ENCODE data around the gene SHISA5. TPM values are rescaled to one million over a fixed set of nuclear protein-coding genes. Genes with fewer than 3 reads are reported as not detected.

SHISA5 gene
- total RNA-seq, 1 donor from 2014 or later, result 95.7 TPM

GRCh38 chr3:48514431-48515227 lies 10.7 kb upstream of the SHISA5 start:
- H3K27ac Mint-ChIP-seq, result no peak overlapping the region
- no peak overlapping the region for H3K4me3 Mint-ChIP-seq
- ChIA-PET POLR2A (no interaction called here), CTCF (no interaction called here)
- H3K4me1 Mint-ChIP-seq, result peaks cover 5% of the 10 kb centered on the region
- no peak for TF ChIP-seq CTCF (IDR thresholded peaks at IDR 0.05)
- no peaks in the 10 kb centered on the region for H3K27me3 Mint-ChIP-seq
- DNase-seq, result no peak
- H3K9me3 Mint-ChIP-seq, result no peaks in the 10 kb centered on the region
- no peak for ATAC-seq (ENCODE audit: low read depth)
- no peaks in the 10 kb centered on the region for H3K36me3 Mint-ChIP-seq (ENCODE audit: low read depth)
- intact Hi-C loops (cut with micrococcal nuclease), result no loop called here

- intact Hi-C loops (cut with micrococcal nuclease), result no loop called here
- DNase-seq (no peak), ATAC-seq (ENCODE audit: low read depth) (no peak)
- CTCF ChIA-PET, result interaction anchor here (2.0 to 2.7 kb wide), 2 partner anchors 75 to 111 kb away, joined by 4 to 11 read pairs; no protein-coding TSS in a partner anchor
- POLR2A ChIA-PET, result interaction anchor here (0.7 kb wide), 2 partner anchors 54 to 94 kb away, joined by 5 to 6 read pairs; no protein-coding TSS in a partner anchor
- Mint-ChIP-seq H3K27me3 (no peaks in the 10 kb centered on the region), H3K4me3 (no peak overlapping the region), H3K9me3 (no peaks in the 10 kb centered on the region), H3K27ac (no peak overlapping the region), H3K4me1 (peaks cover 13% of the 10 kb centered on the region), H3K36me3 (ENCODE audit: low read depth) (no peaks in the 10 kb centered on the region)
- no peak for TF ChIP-seq CTCF (IDR thresholded peaks at IDR 0.05)
Measured at GRCh38 chr3:48511551-48511950, 7.6 kb upstream of the SHISA5 start.

GRCh38 chr3:48507256-48508061 lies 3.5 kb upstream of the SHISA5 start:
- ATAC-seq (ENCODE audit: low read depth) (peak; percentile 88), DNase-seq (peak; percentile 56)
- POLR2A ChIA-PET, result interaction anchor here (0.6 to 3.4 kb wide), 5 partner anchors 29 to 264 kb away, joined by 3 to 29 read pairs (median 4); a partner anchor contains a TSS
- TF ChIP-seq CTCF (IDR thresholded peaks at IDR 0.05), result peak; percentile 28
- H3K27me3 Mint-ChIP-seq, result no peaks in the 10 kb centered on the region
- H3K4me3 Mint-ChIP-seq, result peak overlapping the region; percentile 24
- peaks cover 15% of the 10 kb centered on the region for H3K4me1 Mint-ChIP-seq
- intact Hi-C loops (cut with micrococcal nuclease), result loop anchor here (1.0 to 5.0 kb wide), 9 partner anchors 15 to 275 kb away; partner anchors contain the start of genes NCKIPSD and PFKFB4
- H3K9me3 Mint-ChIP-seq, result no peaks in the 10 kb centered on the region
- no peak overlapping the region for H3K27ac Mint-ChIP-seq
- H3K36me3 Mint-ChIP-seq (ENCODE audit: low read depth), result no peaks in the 10 kb centered on the region
- CTCF ChIA-PET, result interaction anchor here (0.6 to 4.1 kb wide), 15 partner anchors 28 to 234 kb away, joined by 3 to 64 read pairs (median 4); partner anchors contain the start of genes ATRIP, CCDC51 and TMA7

GRCh38 chr3:48505968-48506504 lies 2.1 kb upstream of the SHISA5 start:
- intact Hi-C loops (cut with micrococcal nuclease), result loop anchor here (2.0 to 5.0 kb wide), 3 partner anchors 43 to 181 kb away; partner anchors contain the start of genes NCKIPSD and PFKFB4
- H3K4me1 Mint-ChIP-seq, result peaks cover 18% of the 10 kb centered on the region
- H3K4me3 Mint-ChIP-seq, result peak overlapping the region; percentile 3
- no peak overlapping the region for H3K27ac Mint-ChIP-seq
- POLR2A ChIA-PET, result interaction anchor here (3.4 to 4.2 kb wide), 2 partner anchors 33 to 40 kb away, joined by 28 to 29 read pairs; a partner anchor contains a TSS
- H3K27me3 Mint-ChIP-seq, result no peaks in the 10 kb centered on the region
- CTCF ChIA-PET, result interaction anchor here (1.8 to 4.1 kb wide), 5 partner anchors 33 to 106 kb away, joined by 6 to 64 read pairs (median 19); a partner anchor contains a TSS
- H3K9me3 Mint-ChIP-seq, result no peaks in the 10 kb centered on the region
- TF ChIP-seq CTCF (IDR thresholded peaks at IDR 0.05), result no peak
- no peak for DNase-seq
- H3K36me3 Mint-ChIP-seq (ENCODE audit: low read depth), result no peaks in the 10 kb centered on the region
- ATAC-seq (ENCODE audit: low read depth), result no peak

All from activated B cell treated with CpG ODN at 0.5 μM for 24 hours (primary cell).